NCI-H524 (cell line): Measurements from ENCODE around the gene STPG1.

Experiments used
- DNase-seq, 2 experiments: peaks; one replicate each; lab custom pipeline; 2025; lab: John Stamatoyannopoulos, UW

STPG1 gene

GRCh38 chr1:24317956-24318614 lies 95.5 kb downstream of the STPG1 start:
- no peak for DNase-seq

- peak; percentile 28 to 30 for DNase-seq
These were observed 96.5 kb downstream of the STPG1 start for GRCh38 chr1:24317081-24317480.

- peak in 1 of 2 experiments; percentile 13 for DNase-seq
These were observed 96.9 kb downstream of the STPG1 start for GRCh38 chr1:24316645-24317044.

- DNase-seq, result peak in 1 of 2 experiments; percentile 54
These were observed 98.2 kb downstream of the STPG1 start for GRCh38 chr1:24315391-24315790.

- DNase-seq, result no peak
These were observed 101.8 kb downstream of the STPG1 start for GRCh38 chr1:24311741-24312140.

- no peak for DNase-seq
These were observed 102.3 kb downstream of the STPG1 start for GRCh38 chr1:24311234-24311633.

- no peak for DNase-seq
These were observed 103.7 kb downstream of the STPG1 start for GRCh38 chr1:24309762-24310485.

- no peak for DNase-seq
These were observed 105.1 kb downstream of the STPG1 start for GRCh38 chr1:24308365-24309015.
